ENCODE measurements around the gene DDX10.

The DDX10 gene

GRCh38 chr11:108897071-108897481 lies 232.2 kb downstream of the DDX10 start:
- no peak overlapping the region for H3K4me3 ChIP-seq (ENCODE audit: low read depth in 1 of 2, low read length in 1 of 2)
- no peak for TF ChIP-seq CTCF (IDR thresholded peaks at IDR 0.05)
- H3K4me1 ChIP-seq (ENCODE audit: control insufficient read depth in 1 of 2, insufficient read depth in 1 of 2, low read depth in 1 of 2, low read length in 1 of 2) = no peaks in the 10 kb centered on the region
- H3K27ac ChIP-seq = no peak overlapping the region
- H3K27me3 ChIP-seq = no peaks in the 10 kb centered on the region
- H3K36me3 ChIP-seq = no peaks in the 10 kb centered on the region
- H3K9me3 ChIP-seq = no peaks in the 10 kb centered on the region

- H3K27ac ChIP-seq = no peak overlapping the region
- no peaks in the 10 kb centered on the region for H3K4me1 ChIP-seq (ENCODE audit: control insufficient read depth in 1 of 2, insufficient read depth in 1 of 2, low read depth in 1 of 2, low read length in 1 of 2)
- H3K27me3 ChIP-seq = no peaks in the 10 kb centered on the region
- no peaks in the 10 kb centered on the region for H3K9me3 ChIP-seq
- TF ChIP-seq CTCF (IDR thresholded peaks at IDR 0.05) = no peak
- no peak overlapping the region for H3K4me3 ChIP-seq (ENCODE audit: low read depth in 1 of 2, low read length in 1 of 2)
- no peaks in the 10 kb centered on the region for H3K36me3 ChIP-seq
These were observed 233.0 kb downstream of the DDX10 start for GRCh38 chr11:108897916-108898315.

- Histone ChIP-seq H3K27me3 (no peaks in the 10 kb centered on the region), H3K4me1 (ENCODE audit: control insufficient read depth in 1 of 2, insufficient read depth in 1 of 2, low read depth in 1 of 2, low read length in 1 of 2) (no peaks in the 10 kb centered on the region), H3K4me3 (ENCODE audit: low read depth in 1 of 2, low read length in 1 of 2) (no peak overlapping the region), H3K36me3 (no peaks in the 10 kb centered on the region), H3K9me3 (no peaks in the 10 kb centered on the region), H3K27ac (no peak overlapping the region)
- no peak for TF ChIP-seq CTCF (IDR thresholded peaks at IDR 0.05)
These were observed 236.5 kb downstream of the DDX10 start for GRCh38 chr11:108901359-108901758.

GRCh38 chr11:108902027-108902469 lies 237.2 kb downstream of the DDX10 start:
- H3K36me3 ChIP-seq = no peaks in the 10 kb centered on the region
- H3K27me3 ChIP-seq = no peaks in the 10 kb centered on the region
- H3K27ac ChIP-seq = no peak overlapping the region
- TF ChIP-seq CTCF (IDR thresholded peaks at IDR 0.05) = no peak
- no peaks in the 10 kb centered on the region for H3K9me3 ChIP-seq
- no peaks in the 10 kb centered on the region for H3K4me1 ChIP-seq (ENCODE audit: control insufficient read depth in 1 of 2, insufficient read depth in 1 of 2, low read depth in 1 of 2, low read length in 1 of 2)
- no peak overlapping the region for H3K4me3 ChIP-seq (ENCODE audit: low read depth in 1 of 2, low read length in 1 of 2)

- Histone ChIP-seq H3K9me3 (no peaks in the 10 kb centered on the region), H3K27me3 (no peaks in the 10 kb centered on the region), H3K36me3 (no peaks in the 10 kb centered on the region), H3K4me1 (ENCODE audit: control insufficient read depth in 1 of 2, insufficient read depth in 1 of 2, low read depth in 1 of 2, low read length in 1 of 2) (no peaks in the 10 kb centered on the region), H3K27ac (no peak overlapping the region), H3K4me3 (ENCODE audit: low read depth in 1 of 2, low read length in 1 of 2) (no peak overlapping the region)
- TF ChIP-seq CTCF (IDR thresholded peaks at IDR 0.05) = no peak
These were observed 239.6 kb downstream of the DDX10 start for GRCh38 chr11:108904480-108904879.

- Histone ChIP-seq H3K4me1 (ENCODE audit: control insufficient read depth in 1 of 2, insufficient read depth in 1 of 2, low read depth in 1 of 2, low read length in 1 of 2) (peaks cover 5 to 10% of the 10 kb centered on the region in 2 experiments), H3K27ac (no peak overlapping the region), H3K36me3 (no peaks in the 10 kb centered on the region), H3K9me3 (no peaks in the 10 kb centered on the region), H3K27me3 (no peaks in the 10 kb centered on the region), H3K4me3 (ENCODE audit: low read depth in 1 of 2, low read length in 1 of 2) (no peak overlapping the region)
- no peak for TF ChIP-seq CTCF (IDR thresholded peaks at IDR 0.05)
These were observed 241.5 kb downstream of the DDX10 start for GRCh38 chr11:108906329-108906728.
